AG04449 (cell line): ENCODE measurements around the gene PRCD.

ENCODE experiments used
- CTCF ChIA-PET: fragments of 350-600 bp; formaldehyde crosslinking; extraction: SDS; loops from one replicate; lab custom pipeline; 2021; ENCODE audit warnings: antibody characterized with exemption; lab: Yijun Ruan, JAX
- POLR2A ChIA-PET: fragments of 400-600, 350-600 bp; formaldehyde crosslinking; extraction: SDS; loops from one replicate; lab custom pipeline; 2020; ENCODE audit warnings: antibody characterized with exemption, inconsistent platforms; lab: Yijun Ruan, JAX
- DNase-seq: peaks from one replicate; pipeline ENCODE4 v3.0.0-alpha.2; 2010; ENCODE audit warnings: low read depth, low spot score
- H3K4me3 ChIP-seq: 2 replicates; pipeline ENCODE4 v1.5.1; 2011; ENCODE audit warnings: low read depth, mild to moderate bottlenecking, control low read depth, low read length
- TF ChIP-seq, protein P1 (sequence below): IDR thresholded peaks from one replicate; pipeline ENCODE4 v1.5.1; 2011; ENCODE audit warnings: mild to moderate bottlenecking, moderate library complexity, low read length, control low read depth, inconsistent platforms; ENCODE audit not compliant: insufficient read depth; ENCODE audit errors: missing control alignments

Gene PRCD

DNA sequence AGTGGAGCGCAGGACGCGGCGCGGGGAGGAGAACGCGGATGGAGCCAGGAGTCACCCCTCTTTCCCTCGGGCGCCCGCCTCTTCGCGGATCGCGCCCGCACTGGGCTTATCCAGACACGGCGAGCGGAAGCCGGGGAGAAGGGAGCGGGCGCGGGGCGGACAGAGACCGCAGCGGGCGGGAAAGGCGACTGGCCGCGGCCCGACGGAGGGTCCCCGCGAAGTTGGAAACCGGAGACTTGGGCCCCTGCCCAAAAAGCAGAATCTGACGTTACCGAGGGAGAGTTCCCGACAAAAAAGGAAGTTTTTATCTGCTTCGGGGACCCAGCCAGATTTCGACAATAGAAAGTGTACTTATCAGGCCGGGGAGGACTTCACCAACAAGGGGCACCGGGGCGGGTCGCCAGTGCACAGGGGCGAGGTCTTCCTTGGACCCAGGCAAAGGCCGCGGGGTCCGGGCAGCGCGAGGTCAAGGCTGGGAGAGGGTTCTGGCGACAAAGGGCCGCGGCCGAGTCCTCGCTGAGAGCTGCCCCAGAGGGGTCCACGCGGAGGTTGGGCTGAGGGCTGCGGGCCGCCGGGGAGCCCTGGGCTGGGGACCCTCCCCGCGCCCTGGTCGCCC, 45.3 kb downstream of the PRCD start:
- ChIA-PET POLR2A (no interaction called here), CTCF (interaction anchor here (0.9 to 2.0 kb wide), 8 partner anchors 7 to 62 kb away, joined by 3 to 11 read pairs (median 3); no protein-coding TSS in a partner anchor)
- TF ChIP-seq, protein P1, sequence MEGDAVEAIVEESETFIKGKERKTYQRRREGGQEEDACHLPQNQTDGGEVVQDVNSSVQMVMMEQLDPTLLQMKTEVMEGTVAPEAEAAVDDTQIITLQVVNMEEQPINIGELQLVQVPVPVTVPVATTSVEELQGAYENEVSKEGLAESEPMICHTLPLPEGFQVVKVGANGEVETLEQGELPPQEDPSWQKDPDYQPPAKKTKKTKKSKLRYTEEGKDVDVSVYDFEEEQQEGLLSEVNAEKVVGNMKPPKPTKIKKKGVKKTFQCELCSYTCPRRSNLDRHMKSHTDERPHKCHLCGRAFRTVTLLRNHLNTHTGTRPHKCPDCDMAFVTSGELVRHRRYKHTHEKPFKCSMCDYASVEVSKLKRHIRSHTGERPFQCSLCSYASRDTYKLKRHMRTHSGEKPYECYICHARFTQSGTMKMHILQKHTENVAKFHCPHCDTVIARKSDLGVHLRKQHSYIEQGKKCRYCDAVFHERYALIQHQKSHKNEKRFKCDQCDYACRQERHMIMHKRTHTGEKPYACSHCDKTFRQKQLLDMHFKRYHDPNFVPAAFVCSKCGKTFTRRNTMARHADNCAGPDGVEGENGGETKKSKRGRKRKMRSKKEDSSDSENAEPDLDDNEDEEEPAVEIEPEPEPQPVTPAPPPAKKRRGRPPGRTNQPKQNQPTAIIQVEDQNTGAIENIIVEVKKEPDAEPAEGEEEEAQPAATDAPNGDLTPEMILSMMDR = no peak
- DNase-seq = no peak
- H3K4me3 ChIP-seq = peak overlapping the region; percentile 48

DNA sequence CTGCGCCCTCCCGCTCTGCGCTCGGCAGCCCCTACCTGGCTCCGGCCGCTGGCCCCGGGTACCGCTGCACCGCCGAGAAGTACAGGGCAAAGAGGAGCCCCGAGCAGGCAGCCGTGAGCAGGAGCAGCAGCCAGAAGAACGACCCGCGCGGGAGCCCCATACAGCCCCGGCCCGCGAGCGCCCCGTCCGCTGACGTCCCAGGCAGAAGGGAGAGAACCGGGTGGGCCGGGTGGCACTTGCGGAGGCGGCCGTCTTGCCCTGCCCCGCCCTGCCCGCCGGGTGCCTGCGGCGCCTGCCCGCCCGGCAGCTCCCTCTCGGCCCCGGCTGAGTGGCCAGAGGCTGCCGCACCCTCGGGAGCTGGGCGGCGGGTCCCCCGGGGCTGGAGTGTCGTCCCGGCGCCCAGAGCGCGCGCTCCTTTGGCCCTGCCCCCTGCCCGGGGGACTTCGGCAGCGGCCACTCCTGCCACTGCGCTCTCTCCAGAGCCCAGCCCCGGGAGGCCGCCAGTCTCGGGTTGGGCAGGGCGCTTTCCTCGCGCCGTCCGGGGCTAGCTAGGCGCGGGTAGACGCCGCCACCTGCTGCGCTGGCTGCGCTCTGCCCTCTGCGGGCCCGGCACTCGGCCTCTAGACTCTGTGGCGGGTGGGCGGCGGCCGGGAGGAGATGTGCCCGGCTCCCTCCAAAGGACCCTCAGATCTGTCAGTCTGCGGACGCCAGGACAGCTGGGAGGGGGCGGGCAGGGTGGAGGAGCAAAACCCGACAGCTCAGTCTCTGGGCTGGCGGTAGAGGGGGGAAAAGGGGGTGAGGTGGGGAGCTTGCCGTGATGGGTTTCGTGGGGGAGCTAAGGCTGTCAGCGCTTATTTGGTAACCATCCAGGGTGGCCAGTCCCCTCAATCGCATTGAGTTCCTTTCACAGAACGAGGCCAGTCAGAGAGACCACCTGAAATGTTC, 46.1 kb downstream of the PRCD start, which contains the start of gene ST6GALNAC2:
Gene ST6GALNAC2, minus strand, starts transcription at position 212 of the 945 bp plus-strand sequence. Its CDS starts 52 bp downstream, at position 160.
- TF ChIP-seq, protein P1 = peak; percentile 17
- ChIA-PET CTCF (interaction anchor here (0.9 to 2.0 kb wide), 6 partner anchors 8 to 63 kb away, joined by 3 to 11 read pairs (median 4); no protein-coding TSS in a partner anchor), POLR2A (interaction anchor here (1.0 kb wide), 1 partner anchor 29 kb away, joined by 3 read pairs; no protein-coding TSS in a partner anchor)
- H3K4me3 ChIP-seq = peak within 1 kb of the TSS; percentile 48
- DNase-seq = no peak

DNA sequence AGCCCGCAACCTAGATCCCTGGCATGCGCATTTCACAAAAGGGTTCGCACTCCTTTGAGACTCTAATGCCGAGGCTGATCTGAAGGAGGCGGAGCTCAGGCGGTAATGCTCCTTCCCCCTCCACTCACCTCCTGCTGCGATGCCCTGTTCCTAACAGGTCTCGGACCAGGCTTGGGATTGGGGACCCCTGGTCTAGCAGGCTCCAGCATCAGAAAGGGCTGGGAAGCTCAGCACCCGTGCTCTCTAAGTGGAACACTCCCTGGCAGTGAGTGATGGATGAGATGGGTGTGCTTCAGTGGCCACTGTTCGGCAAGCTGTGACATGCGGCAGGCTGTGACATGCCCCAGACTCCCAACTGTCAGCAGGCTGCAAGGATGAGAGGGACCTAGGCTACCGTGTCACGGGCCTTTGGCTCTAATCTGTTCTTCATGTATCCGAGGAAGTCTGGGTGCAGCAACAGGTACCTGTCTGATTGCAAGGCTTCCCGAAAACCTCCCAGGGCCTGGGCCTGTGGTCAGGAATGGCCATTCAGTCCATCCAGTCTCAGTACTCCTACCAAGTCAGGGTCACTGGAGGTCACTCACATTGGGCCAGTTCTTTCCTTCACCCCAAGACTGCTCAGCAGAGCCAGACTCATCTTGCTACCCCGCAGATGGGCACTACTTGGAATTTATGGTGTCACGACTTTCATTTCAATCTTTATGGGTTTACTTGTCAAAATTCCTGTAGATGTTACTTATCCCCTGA, 47.1 kb downstream of the PRCD start:
- POLR2A ChIA-PET = interaction anchor here (1.0 kb wide), 1 partner anchor 30 kb away, joined by 3 read pairs; no protein-coding TSS in a partner anchor
- DNase-seq = no peak
- CTCF ChIA-PET = interaction anchor here (1.6 to 2.0 kb wide), 3 partner anchors 36 to 64 kb away, joined by 3 to 11 read pairs (median 7); no protein-coding TSS in a partner anchor
- no peak overlapping the region for H3K4me3 ChIP-seq
- TF ChIP-seq, protein P1 = no peak

DNA sequence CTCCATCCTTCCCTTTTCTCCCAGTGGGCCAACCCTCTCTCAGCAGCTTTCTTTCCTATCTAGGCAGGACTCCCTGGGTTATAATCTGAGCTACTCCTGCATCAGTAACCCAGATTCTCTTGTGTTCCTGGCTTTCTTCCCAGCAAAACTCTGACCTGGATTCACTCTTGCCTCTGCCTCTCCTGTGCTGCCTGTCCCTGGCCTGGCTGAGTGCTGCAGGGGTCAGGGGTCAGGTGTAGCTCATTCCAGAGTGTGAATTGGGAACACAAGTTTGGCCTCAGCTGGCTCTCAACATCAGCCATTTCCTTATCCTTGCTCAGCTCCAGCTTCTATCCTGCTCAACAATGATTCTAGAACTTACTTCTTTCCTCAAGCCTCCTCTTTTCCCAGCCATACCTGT, 48.3 kb downstream of the PRCD start:
- ChIA-PET POLR2A (no interaction called here), CTCF (interaction anchor here (0.6 to 1.2 kb wide), 2 partner anchors 11 to 134 kb away, joined by 3 read pairs; no protein-coding TSS in a partner anchor)
- DNase-seq = no peak
- no peak overlapping the region for H3K4me3 ChIP-seq
- TF ChIP-seq, protein P1 = no peak

DNA sequence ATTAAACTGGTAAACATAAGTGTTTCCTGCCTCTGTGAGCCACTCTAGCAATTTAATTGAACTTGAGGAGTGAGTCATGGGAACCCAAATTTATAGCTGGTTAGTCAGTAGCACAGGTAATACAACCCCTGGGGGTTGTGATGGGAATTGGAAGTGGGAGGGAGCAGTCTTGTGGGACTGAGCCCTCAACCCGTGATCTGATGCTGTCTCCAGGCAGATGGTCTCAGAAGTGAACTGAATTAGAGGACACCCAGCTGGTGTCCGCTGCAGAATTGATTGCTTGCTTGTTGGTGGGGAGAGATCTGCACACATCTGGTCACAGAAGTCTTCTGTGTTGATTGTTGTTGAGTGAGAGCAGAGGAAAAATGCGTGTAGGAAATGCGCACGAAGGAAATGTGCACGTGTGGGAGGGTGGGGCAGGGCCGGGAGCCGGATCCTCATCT, 53.6 kb downstream of the PRCD start:
- ChIA-PET POLR2A (no interaction called here), CTCF (interaction anchor here (1.1 to 1.5 kb wide), 2 partner anchors 30 to 70 kb away, joined by 5 to 8 read pairs; no protein-coding TSS in a partner anchor)
- DNase-seq = no peak
- no peak overlapping the region for H3K4me3 ChIP-seq
- TF ChIP-seq, protein P1 = no peak
